GM19025 (cell line): ENCODE results near the gene F2RL1.
"Not testable (repeated sequence)": the region's sequence is repeated elsewhere in the genome, so short reads cannot be mapped to it uniquely, and the experiment has no call there.

Experiments used
- ATAC-seq: cut with Tn5 transposase; IDR thresholded peaks from one replicate; pipeline ENCODE4 v1.9.1; 2021; ENCODE audit warnings: mild to moderate bottlenecking, low read depth, moderate library complexity; ENCODE audit not compliant: unreplicated experiment

Gene F2RL1

GRCh38 chr5:76849419-76850291 is 30.8 kb downstream of the F2RL1 start, which contains the start of gene S100Z:
Gene S100Z (plus strand): TSS chr5:76850014. CDS start chr5:76875360, 25,346 bp downstream.
- no peak for ATAC-seq

- no peak for ATAC-seq
These were observed 31.8 kb downstream of the F2RL1 start for GRCh38 chr5:76850543-76851145.

GRCh38 chr5:76851728-76852369 is 33.0 kb downstream of the F2RL1 start:
- ATAC-seq: no peak

- ATAC-seq: no peak
These were observed 33.9 kb downstream of the F2RL1 start for GRCh38 chr5:76852772-76853171.

GRCh38 chr5:76853741-76854140 is 34.9 kb downstream of the F2RL1 start:
- not testable (repeated sequence) for ATAC-seq

GRCh38 chr5:76854644-76855043 is 35.8 kb downstream of the F2RL1 start:
- no peak for ATAC-seq

- peak; percentile 7 for ATAC-seq
These were observed 36.7 kb downstream of the F2RL1 start for GRCh38 chr5:76855501-76855900.

GRCh38 chr5:76855961-76856360 is 37.1 kb downstream of the F2RL1 start:
- ATAC-seq: peak; percentile 63

GRCh38 chr5:76856800-76857199 is 38.0 kb downstream of the F2RL1 start:
- ATAC-seq: not testable (repeated sequence)

GRCh38 chr5:76859591-76860247 is 40.9 kb downstream of the F2RL1 start:
- ATAC-seq: no peak

GRCh38 chr5:76861612-76862011 is 42.8 kb downstream of the F2RL1 start:
- no peak for ATAC-seq

- ATAC-seq: no peak
These were observed 44.2 kb downstream of the F2RL1 start for GRCh38 chr5:76863001-76863400.

GRCh38 chr5:76866503-76866902 is 47.7 kb downstream of the F2RL1 start:
- ATAC-seq: no peak

GRCh38 chr5:76867038-76867437 is 48.2 kb downstream of the F2RL1 start:
- ATAC-seq: no peak

GRCh38 chr5:76867827-76868693 is 49.2 kb downstream of the F2RL1 start:
- ATAC-seq: no peak

GRCh38 chr5:76870046-76870445 is 51.2 kb downstream of the F2RL1 start:
- no peak for ATAC-seq

- no peak for ATAC-seq
These were observed 55.3 kb downstream of the F2RL1 start for GRCh38 chr5:76874088-76874581.
